ENCODE data around the gene PBX4.

Gene PBX4

GRCh38 chr19:19647037-19647835 is 28.7 kb upstream of the PBX4 start:
- DNase-seq: no peak

- DNase-seq: no peak
These were observed 26.9 kb upstream of the PBX4 start for GRCh38 chr19:19645233-19645870.

GRCh38 chr19:19644054-19644388 is 25.5 kb upstream of the PBX4 start:
- no peak for DNase-seq

GRCh38 chr19:19643158-19644053 is 24.9 kb upstream of the PBX4 start, which contains the start of gene GMIP:
TSS of gene GMIP (minus strand) at chr19:19643657. CDS start at chr19:19643529, 128 bp downstream.
- DNase-seq: no peak

GRCh38 chr19:19642506-19643157 is 24.1 kb upstream of the PBX4 start:
- DNase-seq: no peak

- no peak for DNase-seq
These were observed 19.2 kb upstream of the PBX4 start for GRCh38 chr19:19637523-19638251.

- DNase-seq: no peak
These were observed 18.7 kb upstream of the PBX4 start for GRCh38 chr19:19637186-19637522.

- DNase-seq: no peak
These were observed 18.2 kb upstream of the PBX4 start for GRCh38 chr19:19636573-19637185.

- DNase-seq: no peak
These were observed 16.8 kb upstream of the PBX4 start for GRCh38 chr19:19635313-19635702.

- DNase-seq: no peak
These were observed 16.2 kb upstream of the PBX4 start for GRCh38 chr19:19634516-19635312.

- no peak for DNase-seq
These were observed 15.4 kb upstream of the PBX4 start for GRCh38 chr19:19633711-19634515.

GRCh38 chr19:19632661-19633060 is 14.2 kb upstream of the PBX4 start:
- DNase-seq: no peak

GRCh38 chr19:19631346-19631745 is 12.9 kb upstream of the PBX4 start:
- no peak for DNase-seq

- DNase-seq: no peak
These were observed 11.9 kb upstream of the PBX4 start for GRCh38 chr19:19630426-19630825.

GRCh38 chr19:19630062-19630414 is 11.6 kb upstream of the PBX4 start:
- DNase-seq: no peak

GRCh38 chr19:19628501-19629134 is 10.1 kb upstream of the PBX4 start:
- DNase-seq: no peak

GRCh38 chr19:19627621-19628500 is 9.4 kb upstream of the PBX4 start, which contains the start of gene LPAR2:
TSS of gene LPAR2 (minus strand) at chr19:19628220. CDS start at chr19:19627275, 945 bp downstream.
- no peak for DNase-seq

Data from NCI-H524 treated with DMSO at 0.1 percent for 48 hours (cell line).